HG02870 (cell line): ENCODE data around the gene CHMP6.

Experiments used
- ATAC-seq: cut with Tn5 transposase; IDR thresholded peaks from one replicate; pipeline ENCODE4 v1.9.1; 2021; ENCODE audit warnings: mild to moderate bottlenecking, moderate library complexity; ENCODE audit not compliant: unreplicated experiment

Gene CHMP6

DNA sequence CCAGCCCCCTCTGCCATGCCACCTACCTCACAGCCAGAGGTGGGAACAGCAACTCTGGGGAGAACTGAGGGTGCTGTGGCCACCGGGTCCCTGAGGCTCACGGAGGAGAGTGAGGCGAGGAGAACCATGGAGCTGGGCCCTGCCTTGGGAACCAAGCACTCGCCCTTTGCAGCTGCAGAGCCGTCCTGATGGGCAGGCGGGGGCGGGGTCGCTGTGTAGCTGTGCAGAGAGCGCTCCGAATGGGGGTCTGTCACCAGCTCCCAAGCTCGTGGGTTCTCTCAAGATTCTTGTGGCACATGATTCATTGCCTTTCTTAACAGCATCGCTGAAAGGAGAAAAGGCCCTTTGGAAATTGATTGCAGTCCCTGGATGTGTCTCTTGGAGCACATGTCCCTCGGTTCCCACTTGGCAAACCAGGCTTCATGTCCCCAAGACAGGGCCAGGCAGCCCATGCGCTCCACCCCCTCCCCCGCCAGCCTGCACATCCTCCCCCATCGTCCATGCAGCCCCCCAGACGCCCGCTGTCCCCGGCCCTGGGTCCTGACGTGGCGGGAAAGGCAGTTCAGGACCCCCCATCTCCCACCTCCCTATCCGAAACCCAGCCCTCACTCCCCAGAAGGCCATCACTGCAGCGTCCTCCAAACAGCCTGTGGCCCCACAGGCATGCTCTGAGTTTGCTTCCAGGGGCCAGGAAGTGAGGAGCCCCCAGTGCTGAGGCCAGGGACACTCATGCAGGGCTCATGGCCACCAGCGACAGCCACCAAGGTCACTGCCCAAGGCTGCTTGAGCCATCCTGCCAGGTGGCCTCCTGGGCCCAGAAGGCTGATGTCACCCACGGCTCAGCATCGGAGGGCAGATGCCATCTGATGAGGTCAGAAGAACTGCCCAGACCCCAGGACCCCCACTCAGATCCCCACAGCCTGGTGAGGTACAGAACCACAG, 20.6 kb upstream of the CHMP6 start:
- ATAC-seq, result no peak

DNA sequence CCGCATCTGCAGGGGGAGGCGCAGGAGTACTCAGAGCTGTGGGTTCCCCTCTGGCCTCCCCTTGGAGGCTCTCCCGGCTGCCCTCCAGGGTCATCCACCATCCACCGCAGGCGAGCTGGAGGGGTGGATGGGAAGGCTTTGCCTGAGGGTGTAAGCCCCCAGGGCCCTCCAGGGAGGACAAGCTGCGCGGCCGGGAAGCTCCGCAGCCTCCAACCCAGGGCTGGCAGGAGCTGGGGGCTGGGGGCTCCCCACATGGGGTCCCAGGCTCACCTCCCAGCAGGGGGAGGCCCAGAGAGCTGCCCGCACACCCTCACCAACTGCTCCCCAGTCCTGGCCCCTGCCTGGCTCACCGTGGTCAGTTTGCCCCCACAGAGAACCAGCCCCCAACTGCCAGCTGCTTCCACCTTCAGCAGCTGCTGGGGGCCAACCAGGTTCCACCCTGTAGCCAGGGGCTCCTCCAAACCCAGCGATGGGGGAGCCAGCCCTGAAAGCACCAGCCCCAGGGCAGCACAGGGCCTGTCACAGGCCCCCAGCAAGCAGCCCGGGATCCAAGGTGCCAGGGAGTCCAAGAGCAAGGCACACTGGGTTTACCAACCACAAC, 19.8 kb upstream of the CHMP6 start:
- ATAC-seq, result no peak

DNA sequence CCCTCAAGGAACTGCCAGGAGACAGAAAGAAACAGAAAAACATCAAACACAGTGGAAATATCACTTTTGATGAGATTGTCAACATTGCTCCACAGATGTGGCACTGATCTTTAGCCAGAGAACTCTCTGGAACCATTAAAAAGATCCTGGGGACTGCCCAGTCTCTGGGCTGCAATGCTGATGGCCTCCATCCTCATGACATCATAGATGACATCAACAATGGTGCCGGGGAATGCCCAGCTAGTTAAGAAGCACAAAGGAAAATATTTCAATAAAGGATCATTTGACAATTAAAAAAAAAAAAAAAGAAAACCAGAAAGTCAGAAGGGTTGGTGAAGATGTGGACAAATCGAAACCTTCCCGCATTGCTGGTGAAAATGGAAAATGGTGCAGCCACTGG, 14.9 kb upstream of the CHMP6 start:
- no peak for ATAC-seq

DNA sequence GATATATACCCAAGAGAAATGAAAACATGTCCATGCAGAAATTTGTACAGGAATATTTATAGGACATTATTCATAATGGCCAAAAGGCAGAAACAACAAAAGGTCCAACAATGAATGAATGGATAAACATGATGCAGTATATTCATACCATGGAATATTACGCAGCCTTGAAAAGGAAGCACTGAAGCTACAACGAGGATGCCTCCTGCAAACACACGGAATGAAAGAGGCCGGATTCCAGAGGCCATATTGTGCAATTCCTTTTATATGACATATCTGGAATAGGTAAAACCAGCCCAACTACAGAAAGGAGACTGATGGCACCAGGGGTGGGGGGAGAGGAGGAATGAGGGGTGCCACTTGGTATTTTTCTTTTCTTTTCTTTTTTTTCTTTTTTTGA, 14.5 kb upstream of the CHMP6 start:
- ATAC-seq, result no peak

DNA sequence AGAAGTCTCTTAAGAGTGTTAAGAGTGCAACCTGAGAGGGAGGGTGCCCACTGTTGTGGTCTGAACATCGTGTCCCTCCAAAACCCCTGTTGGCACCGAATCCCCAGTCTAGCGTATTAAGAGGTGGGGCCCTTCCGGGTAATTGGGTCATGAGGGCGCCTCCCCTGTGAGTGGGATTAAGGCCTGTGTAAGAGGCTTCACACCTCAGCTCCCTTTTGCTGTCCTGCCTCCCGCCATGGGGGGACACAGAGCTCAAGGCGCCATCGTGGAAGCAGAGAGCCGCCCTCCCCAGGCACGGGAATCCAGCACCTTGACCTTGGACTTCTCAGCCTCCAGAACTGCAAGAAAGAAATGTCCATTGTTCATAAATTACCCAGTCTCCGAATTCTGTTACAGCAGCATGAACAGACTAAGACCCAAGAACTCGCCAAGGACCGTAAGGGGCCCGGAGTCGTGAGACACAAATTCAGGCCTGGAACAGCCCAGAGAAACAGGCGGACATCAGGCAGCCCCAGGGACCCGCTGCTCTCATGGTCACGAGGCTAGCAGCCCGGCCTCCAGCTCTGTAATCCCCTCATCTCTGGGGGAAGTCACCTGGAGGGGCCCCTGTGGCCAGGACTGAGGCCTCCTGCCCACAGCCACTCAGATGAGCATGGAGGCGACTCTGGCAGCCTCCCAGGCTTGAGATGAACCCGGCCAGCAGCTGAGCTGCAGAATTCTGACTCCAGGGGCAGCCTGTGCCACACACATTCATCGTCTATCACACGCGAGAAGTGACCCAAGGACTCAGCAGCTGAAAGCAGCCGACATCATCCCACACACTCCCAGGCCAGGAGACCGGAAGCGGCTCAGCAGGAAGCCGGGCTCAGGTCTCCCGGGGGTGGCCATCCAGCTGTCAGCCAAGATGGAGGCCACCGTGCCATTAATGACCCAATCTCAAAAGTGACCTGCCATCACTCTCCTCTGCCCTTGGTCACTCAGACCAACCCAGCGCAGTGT, 12.8 kb upstream of the CHMP6 start:
- ATAC-seq, result no peak

DNA sequence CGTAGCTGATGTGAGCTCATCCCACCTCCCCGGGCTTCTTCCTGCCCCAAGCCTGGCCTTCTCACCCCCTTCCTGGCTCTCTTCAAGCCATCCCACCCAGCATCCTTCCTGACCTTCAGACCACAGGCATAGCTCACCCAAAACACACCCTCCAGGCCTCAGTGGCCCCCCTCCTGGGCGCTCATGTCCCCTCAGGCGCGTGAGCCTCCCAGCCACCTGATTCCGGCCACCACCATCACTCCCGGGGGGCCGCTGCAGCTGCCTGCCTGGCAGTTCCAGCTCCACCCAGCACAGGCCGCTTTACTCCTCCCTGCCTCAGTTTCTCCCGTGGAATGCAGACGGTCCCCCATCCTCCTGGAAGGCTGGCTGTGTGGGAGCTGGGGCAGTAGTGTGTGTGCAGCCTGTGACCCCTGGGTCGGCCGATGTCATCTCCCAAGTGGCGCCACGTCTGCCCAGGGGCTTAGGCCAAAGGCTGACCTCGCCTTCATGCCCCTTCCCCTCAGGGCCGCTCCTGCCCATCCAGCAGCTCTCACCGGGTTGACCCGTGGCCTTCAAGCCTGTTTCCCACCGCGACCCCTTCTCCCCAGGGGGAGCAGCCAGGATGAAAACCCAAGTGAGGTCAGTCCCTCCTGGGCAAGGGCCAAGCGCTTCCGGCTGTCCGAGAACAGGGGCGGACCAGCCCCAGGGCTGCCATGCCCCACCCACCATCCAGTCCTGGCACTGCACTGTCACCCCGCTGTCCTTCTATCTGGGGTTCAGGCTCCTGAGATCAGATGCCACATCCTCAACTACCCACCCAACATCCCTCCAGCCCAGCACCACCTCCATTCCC, 11.9 kb upstream of the CHMP6 start:
- no peak for ATAC-seq

DNA sequence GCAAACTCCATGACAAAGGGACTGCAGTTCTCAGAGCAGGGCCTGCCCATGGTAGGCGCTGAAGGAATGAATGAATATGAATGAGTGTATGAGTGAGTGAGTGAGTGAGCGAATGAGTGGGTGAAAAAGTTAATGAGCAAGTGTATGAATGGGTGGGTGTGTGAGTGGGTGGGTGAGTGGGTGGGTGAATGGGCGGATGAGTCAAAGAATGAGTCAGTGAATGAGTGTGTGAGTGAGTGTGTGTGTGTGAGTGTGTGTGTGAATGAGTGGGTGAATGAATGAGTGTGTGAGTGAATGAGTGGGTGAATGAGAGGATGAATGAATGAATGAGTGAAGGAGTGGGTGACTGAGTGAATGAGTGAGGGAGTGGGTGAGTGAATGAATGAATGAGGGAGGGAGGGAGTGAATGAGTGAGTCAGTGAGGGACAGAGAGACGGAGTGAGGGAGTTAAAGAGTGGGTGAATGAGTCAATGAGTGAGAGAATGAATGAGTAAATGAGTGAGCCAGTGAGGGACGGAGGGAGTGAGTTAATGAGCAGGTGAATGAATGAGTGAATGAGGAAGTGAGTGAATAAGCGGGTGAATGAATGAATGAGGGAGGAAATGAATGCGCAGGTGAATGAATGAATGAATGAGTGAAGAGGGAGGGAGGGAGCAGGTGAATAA, 11.1 kb upstream of the CHMP6 start:
- no peak for ATAC-seq

DNA sequence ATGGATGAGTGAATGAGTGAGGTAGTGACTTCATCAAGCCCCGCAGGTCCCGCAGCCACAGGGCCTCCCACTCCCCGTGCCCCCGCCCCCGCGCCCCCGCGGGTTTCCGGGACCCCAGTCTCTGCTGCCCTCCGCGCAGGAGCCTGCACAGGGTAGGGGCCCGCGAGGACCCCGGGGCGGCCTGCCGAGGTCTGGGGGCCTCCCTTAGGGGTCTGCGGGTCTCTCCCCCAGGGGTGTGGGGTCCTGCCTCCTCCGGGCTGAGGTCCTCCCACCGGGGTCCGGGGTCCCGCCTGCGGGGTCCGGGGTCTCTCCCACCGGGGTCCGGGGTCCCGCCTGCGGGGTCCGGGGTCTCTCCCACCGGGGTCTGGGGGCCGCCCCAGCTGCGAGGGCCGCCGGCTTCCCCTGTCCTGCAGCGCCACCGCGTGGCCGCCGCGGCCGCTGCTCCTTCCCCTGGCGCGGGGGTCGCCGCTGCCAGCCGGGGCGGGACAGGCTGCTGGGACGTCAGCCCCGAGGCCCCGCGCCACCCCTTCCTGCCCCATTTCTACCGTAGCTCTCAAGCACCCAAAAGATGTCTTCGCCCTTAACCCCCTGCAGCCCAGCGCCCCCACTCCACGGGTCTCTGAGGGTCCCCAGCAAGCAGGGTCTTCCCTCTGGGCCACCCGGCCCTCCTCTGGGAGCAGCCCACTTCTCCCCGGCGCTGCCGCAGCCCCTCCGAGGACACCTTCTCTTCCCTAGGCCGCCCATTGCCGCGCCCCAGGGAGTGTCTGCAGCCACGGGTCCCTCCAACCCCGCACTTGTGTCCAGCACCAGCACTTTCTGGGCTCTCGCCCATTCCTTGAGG, 10.4 kb upstream of the CHMP6 start:
- ATAC-seq, result no peak

DNA sequence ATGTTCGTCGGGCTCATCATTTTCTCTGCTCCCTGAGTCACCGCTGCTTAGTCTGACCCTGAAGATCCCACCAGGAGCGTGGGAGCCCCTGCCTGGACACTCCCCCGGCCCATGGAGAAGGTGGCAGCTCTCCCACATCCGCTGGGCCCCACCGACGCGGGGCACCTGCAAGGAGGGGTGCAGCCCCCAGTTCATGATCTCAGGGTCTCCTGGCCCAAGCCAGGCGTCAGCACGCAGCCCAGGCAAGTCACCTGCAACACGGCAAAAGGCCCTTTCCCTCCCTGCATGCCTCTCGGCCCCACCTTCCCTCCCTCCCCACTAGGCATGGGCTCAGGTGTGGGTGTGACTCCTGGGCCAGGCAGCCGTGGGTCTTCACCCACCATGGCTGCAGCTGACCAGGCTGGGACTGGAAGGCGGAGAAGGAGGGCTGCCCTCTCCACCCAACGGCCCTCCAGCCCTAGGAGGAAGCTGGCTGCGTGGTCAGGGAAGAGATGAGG, 9.7 kb upstream of the CHMP6 start:
- ATAC-seq, result no peak

DNA sequence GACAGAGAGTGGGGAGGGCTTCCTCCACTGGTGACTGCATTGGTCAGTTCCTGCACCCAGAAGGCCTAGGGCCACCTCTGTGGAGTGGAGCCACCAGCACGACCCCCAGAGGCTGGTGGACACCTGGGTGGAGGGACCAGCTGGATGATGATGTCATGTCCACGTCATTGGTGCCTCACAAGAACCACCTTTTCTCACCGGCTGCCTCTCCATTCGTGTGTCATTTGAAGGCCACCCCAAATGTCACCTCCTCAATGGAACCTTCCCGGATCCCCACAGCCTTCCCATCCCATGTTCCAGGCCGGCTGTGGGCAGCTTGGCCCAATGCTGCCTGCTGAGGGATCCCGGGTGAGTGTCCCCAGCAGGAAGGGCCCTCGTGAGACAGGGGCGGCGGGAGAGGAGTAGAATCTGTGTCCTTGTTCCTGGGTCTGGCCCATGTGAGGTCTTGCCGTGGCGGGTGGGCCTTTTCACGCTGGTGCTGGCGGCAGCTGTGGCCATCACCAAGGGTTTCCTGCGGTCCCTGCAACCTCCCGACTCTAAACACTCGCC, 9.1 kb upstream of the CHMP6 start:
- no peak for ATAC-seq

DNA sequence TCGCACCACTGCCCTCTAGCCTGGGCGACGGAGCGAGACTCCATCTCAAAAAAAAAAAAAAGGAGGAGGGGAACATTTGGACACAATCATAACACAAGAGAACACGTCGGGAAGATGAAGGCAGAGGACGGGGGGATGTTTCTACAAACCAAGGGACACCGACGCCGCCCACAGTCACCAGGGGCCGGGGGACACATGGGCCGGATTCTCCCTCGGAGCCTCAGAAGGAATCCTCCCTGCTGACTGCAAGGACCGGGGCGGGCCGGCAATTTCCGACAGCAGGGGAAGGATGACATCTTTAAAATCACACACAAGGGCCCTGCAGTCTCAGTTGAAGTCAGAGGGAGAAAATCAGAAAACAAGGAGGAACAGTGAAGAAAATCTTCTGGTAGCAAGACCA, 8.1 kb upstream of the CHMP6 start:
- no peak for ATAC-seq

DNA sequence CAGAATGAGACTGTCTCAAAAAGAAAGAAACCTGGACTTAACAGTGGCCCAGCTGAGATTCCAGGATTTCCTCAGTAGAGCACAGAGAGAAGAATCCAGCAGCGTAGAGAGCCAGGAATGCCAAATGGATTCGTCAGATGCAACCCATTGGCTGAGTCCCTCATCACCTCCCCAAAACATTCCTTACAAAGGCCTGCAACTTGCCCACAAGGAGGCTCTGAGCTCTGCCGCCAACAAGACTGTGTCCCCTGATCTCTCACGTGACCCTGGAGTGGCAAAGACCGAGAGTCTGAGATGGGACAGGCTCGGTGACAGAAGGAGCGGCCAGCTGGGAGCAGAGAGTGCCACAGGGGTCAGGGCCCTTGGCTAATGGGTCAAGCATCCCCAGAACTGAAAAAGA, 6.9 kb upstream of the CHMP6 start:
- ATAC-seq, result no peak

DNA sequence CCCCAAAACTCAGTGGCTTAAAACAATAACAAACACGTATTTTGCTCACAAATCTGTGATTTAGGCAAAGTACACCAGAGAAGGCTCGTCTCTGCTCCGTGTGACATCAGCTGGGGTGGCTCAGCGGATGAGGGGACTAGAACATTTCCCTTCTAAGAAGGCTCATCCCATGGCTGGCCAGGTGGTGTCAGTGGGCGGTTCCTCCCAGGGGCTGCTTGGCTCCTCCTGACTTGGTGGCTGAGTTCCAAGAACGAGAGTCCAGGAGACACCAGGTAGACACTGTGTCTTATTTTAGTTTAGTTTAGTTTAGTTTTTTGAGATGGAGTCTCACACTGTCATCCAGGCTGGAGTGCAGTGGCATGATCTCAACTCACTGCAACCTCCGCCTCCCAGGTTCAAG, 5.6 kb upstream of the CHMP6 start:
- ATAC-seq, result no peak

DNA sequence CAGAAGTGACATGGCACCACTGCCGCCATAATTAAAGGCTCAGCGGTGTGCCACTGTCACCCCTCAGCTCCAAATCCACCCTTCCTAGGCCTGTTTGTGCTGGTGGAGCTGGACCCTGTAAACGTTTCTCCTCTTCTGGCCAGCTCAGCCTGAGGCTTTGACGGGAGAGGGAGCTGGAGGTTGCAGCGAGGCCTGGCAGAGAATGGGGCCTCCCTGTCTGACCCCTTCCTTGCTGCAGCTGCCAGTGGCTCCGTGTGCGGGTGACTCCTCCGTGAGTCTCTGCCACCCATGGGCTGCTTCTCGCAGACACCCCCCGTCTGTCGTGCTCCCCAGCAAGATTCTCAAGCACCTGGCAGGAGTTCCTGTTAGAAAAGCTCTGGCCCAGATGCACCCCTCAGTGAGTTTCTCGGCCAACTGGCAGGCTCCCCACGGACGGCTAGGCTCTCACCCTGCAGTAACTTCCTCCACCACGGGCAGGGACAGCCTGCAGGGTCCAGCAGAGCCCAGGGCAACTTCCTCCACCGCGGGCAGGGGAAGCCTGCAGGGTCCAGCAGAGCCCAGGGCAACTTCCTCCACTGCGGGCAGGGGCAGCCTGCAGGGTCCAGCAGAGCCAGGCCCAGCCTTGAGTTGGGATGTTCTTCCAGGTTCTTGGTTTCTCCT, 4.7 kb upstream of the CHMP6 start:
- no peak for ATAC-seq

DNA sequence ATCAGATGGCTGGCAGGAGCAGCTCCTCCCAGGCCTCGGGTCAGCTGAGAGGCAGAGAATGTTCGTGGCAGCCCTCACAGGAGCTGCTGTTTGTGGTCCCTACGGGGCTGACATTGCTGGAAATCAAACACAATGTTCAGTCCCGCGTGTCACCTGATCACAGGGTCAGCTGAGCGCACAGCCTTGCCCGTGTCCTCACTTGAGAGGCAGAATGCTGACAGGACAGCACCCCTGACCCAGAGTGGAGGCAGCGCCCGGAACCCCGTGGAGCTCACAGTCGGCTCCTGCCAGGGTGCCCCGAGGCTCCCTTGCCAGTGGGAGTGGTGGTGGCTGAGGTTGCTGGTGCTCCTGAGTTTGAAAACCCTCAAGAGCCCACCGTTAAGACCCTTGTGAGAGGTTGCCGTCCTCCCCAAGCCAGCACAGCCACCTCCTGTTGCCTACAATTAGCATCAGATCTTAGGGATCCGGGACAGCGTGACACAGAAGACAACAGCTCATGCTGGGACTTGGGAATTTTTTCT, 3.6 kb upstream of the CHMP6 start:
- ATAC-seq, result no peak

DNA sequence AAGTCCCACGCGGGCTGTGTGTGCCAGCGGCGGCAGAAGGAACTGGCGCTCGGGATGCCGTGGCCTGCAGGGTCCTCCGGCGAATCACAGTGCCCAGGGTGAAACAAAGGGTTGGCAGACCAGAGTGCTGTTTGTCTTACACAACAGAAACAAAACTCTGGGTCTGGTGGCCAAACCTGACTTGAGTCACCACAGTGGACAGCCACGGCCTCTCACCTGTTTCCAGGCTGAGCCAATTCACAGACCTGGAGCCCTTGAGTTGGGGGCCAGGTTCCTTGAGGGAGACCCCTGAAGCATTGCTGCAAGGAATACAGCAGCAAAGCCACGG, 2.1 kb upstream of the CHMP6 start:
- ATAC-seq, result no peak

DNA sequence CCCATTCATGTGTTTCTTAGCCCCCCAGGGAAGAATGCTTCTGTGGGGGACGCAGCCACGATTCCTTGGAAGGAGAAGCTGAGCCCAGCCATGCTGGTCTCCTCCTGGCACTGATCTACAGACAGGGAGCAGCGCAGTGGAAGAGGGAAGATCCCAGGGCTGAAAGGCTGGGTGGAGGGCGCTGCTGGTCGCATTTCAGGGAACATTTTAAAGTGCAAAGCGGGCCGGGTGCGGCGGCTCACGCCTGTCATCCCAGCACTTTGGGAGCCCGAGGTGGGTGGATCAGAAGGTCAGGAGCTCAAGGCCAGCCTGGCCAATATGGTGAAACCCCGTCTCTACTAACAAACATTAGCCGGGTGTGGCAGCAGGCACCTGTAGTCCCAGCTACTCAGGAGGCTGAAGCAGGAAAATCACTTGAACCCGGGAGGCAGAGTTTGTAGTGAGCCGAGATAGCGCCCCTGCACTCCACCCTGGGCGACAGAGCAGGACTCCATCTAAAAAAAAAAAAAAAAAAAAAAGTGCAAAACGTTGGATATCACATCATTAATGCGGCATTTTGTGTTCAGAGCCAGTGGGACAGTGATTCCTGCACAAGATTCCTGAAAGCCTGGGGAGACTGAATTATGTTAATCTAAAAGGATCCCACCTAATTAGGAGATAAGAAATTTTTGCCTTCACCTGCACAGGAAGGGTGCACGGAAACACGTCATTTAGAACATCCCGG, 558 bp upstream of the CHMP6 start:
- ATAC-seq, result no peak
